ENCODE measurements around the gene KHSRP. TPM values are rescaled to one million over a fixed set of nuclear protein-coding genes. Genes with fewer than 3 reads are reported as not detected.

The KHSRP gene
- total and polyA plus RNA-seq, 2 of the 13 experiments (the other 11 are each of a cell fraction or from before 2014, with no cell fraction given) = 72.1 to 129 TPM

GRCh38 chr19:6431891-6432290 lies 7.3 kb upstream of the KHSRP start:
- no peaks in the 10 kb centered on the region for H4K20me1 ChIP-seq (ENCODE audit: insufficient read depth, low read length)
- 76% methylated on average over 10 of the region's 11 CpGs for WGBS (ENCODE audit: low lambda C conversion rate)
- BruUV-seq (replicated peaks) = no TSS peak
- DNase-seq (ENCODE audit: low spot score) (no peak), FAIRE-seq (no peak), ATAC-seq (no peak)
- in situ Hi-C loops (cut with HindIII; ENCODE audit: extremely low pct_ligation_motif_present, low pct_unique_long_range_greater_than_20kb) (no loop called here), intact Hi-C loops (cut with micrococcal nuclease; ENCODE audit: unreplicated experiment) (no loop called here)
- no peaks in the 10 kb centered on the region for H3K4me1 ChIP-seq (ENCODE audit: insufficient read depth, low read length)
- H2AFZ ChIP-seq (ENCODE audit: low read length) = no peak overlapping the region
- no peak for TF ChIP-seq ZNF652 (CRISPR knock-in tag; IDR thresholded peaks at IDR 0.05; ENCODE audit: borderline replicate concordance, low read depth)
- no peak for TF ChIP-seq EZH2 (conservative IDR thresholded peaks at IDR 0.05; ENCODE audit: low read depth, low read length)
- no peak for TF ChIP-seq HCFC1 (IDR thresholded peaks at IDR 0.05; ENCODE audit: low read depth, low read length)
- TF ChIP-seq, protein P1, sequence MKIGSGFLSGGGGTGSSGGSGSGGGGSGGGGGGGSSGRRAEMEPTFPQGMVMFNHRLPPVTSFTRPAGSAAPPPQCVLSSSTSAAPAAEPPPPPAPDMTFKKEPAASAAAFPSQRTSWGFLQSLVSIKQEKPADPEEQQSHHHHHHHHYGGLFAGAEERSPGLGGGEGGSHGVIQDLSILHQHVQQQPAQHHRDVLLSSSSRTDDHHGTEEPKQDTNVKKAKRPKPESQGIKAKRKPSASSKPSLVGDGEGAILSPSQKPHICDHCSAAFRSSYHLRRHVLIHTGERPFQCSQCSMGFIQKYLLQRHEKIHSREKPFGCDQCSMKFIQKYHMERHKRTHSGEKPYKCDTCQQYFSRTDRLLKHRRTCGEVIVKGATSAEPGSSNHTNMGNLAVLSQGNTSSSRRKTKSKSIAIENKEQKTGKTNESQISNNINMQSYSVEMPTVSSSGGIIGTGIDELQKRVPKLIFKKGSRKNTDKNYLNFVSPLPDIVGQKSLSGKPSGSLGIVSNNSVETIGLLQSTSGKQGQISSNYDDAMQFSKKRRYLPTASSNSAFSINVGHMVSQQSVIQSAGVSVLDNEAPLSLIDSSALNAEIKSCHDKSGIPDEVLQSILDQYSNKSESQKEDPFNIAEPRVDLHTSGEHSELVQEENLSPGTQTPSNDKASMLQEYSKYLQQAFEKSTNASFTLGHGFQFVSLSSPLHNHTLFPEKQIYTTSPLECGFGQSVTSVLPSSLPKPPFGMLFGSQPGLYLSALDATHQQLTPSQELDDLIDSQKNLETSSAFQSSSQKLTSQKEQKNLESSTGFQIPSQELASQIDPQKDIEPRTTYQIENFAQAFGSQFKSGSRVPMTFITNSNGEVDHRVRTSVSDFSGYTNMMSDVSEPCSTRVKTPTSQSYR (CRISPR knock-in tag; IDR thresholded peaks at IDR 0.05; ENCODE audit: borderline replicate concordance) = no peak
- TF ChIP-seq ZNF292 (CRISPR knock-in tag; IDR thresholded peaks at IDR 0.05; ENCODE audit: borderline replicate concordance, low read depth) = no peak
- TF ChIP-seq NKX3-1 (CRISPR knock-in tag; IDR thresholded peaks at IDR 0.05) = no peak
- TF ChIP-seq ZNF552 (CRISPR knock-in tag; IDR thresholded peaks at IDR 0.05; ENCODE audit: borderline replicate concordance) = no peak
- TF ChIP-seq MBD4 (IDR thresholded peaks at IDR 0.05; ENCODE audit: borderline replicate concordance, low read length) = no peak
- no peak overlapping the region for H3K4me2 ChIP-seq (ENCODE audit: low read depth, low read length)
- H3K27ac ChIP-seq (ENCODE audit: extremely low read length, insufficient read depth, low read length) = no peak overlapping the region
- H3K27me3 ChIP-seq (ENCODE audit: control insufficient read depth in 1 of 2, insufficient read depth in 2 of 2, low read length in 2 of 2) = no peaks in the 10 kb centered on the region
- no peaks in the 10 kb centered on the region for H3K36me3 ChIP-seq (replicated peaks in 1 of 2; ENCODE audit: control insufficient read depth in 1 of 2, insufficient read depth in 2 of 2, low read length in 2 of 2)
- no peak overlapping the region for H3K9ac ChIP-seq (ENCODE audit: insufficient read depth, low read depth, low read length)
- ChIA-PET CTCF (ENCODE audit: low intra/inter-chr PET ratio, low total read pairs) (no interaction called here), POLR2A (no interaction called here)
- no peak overlapping the region for H3K4me3 ChIP-seq (replicated peaks in 1 of 3; ENCODE audit: insufficient read depth in 1 of 3, low read depth in 2 of 3, low read length in 3 of 3)
- H3K9me3 ChIP-seq (ENCODE audit: low read length) = no peaks in the 10 kb centered on the region
- H3K79me2 ChIP-seq (ENCODE audit: insufficient read depth, low read length) = no peaks in the 10 kb centered on the region
